Measurements from ENCODE around the gene BLACAT1.
"Not testable (repeated sequence)": the region's sequence is repeated elsewhere in the genome, so short reads cannot be mapped to it uniquely, and the experiment has no call there.

Gene BLACAT1

GRCh38 chr1:205484985-205485967, 29.4 kb upstream of the BLACAT1 start:
- DNase-seq: peak in 42 of 56 donors; percentile 14 to 76 (median 46)

GRCh38 chr1:205483372-205483771, 27.5 kb upstream of the BLACAT1 start:
- DNase-seq: no peak

- not testable (repeated sequence) for DNase-seq
These were observed 26.7 kb upstream of the BLACAT1 start for GRCh38 chr1:205482587-205482986.

- DNase-seq: no peak
These were observed 25.8 kb upstream of the BLACAT1 start for GRCh38 chr1:205481629-205482151.

GRCh38 chr1:205481218-205481617, 25.4 kb upstream of the BLACAT1 start:
- DNase-seq: no peak

- no peak for DNase-seq
These were observed 24.6 kb upstream of the BLACAT1 start for GRCh38 chr1:205480349-205480985.

- DNase-seq: not testable (repeated sequence)
These were observed 23.1 kb upstream of the BLACAT1 start for GRCh38 chr1:205478985-205479384.

- DNase-seq: peak in 8 of 56 donors; percentile 7 to 20 (median 14)
These were observed 22.0 kb upstream of the BLACAT1 start for GRCh38 chr1:205477759-205478247.

- DNase-seq: no peak
These were observed 21.4 kb upstream of the BLACAT1 start for GRCh38 chr1:205477121-205477758.

- no peak for DNase-seq
These were observed 20.8 kb upstream of the BLACAT1 start for GRCh38 chr1:205476648-205477047.

- no peak for DNase-seq
These were observed 20.0 kb upstream of the BLACAT1 start for GRCh38 chr1:205475855-205476254.

- DNase-seq: no peak
These were observed 18.7 kb upstream of the BLACAT1 start for GRCh38 chr1:205474571-205474970.

GRCh38 chr1:205473966-205474365, 18.1 kb upstream of the BLACAT1 start:
- DNase-seq: no peak

- no peak for DNase-seq
These were observed 17.6 kb upstream of the BLACAT1 start for GRCh38 chr1:205473475-205473874.

- DNase-seq: no peak
These were observed 17.0 kb upstream of the BLACAT1 start for GRCh38 chr1:205472737-205473441.

GRCh38 chr1:205470131-205470530, 14.3 kb upstream of the BLACAT1 start:
- no peak for DNase-seq

GRCh38 chr1:205466595-205467220, 10.9 kb upstream of the BLACAT1 start:
- DNase-seq: no peak

- DNase-seq: no peak
These were observed 9.5 kb upstream of the BLACAT1 start for GRCh38 chr1:205465392-205465791.

GRCh38 chr1:205458777-205459566, 3.1 kb upstream of the BLACAT1 start:
- DNase-seq: no peak
